B cell (primary cell): ENCODE measurements around the gene CCDC171.

Experiments used
- CTCF ChIP-seq: fragments of 200-600 bp; IDR thresholded peaks from one replicate; pipeline ENCODE4 v1.8.0; 2022; ENCODE audit warnings: antibody characterized with exemption, mild to moderate bottlenecking
- EZH2 ChIP-seq: IDR thresholded peaks from 2 replicates; pipeline ENCODE4 v1.6.1; 2012; ENCODE audit warnings: borderline replicate concordance, low read depth, mild to moderate bottlenecking, moderate library complexity, low read length; ENCODE audit not compliant: insufficient read depth, poor library complexity, severe bottlenecking

GRCh38 chr9:15738011-15738410, 185.2 kb downstream of the CCDC171 start:
- no peak for TF ChIP-seq EZH2
- TF ChIP-seq CTCF: no peak
